SK-N-MC (cell line): Measurements from ENCODE around the gene OCA2.

ENCODE experiments used
- DNase-seq: peaks from one replicate; pipeline ENCODE4 v3.0.0-alpha.2; 2011; ENCODE audit warnings: low read depth, low spot score
- H3K27ac ChIP-seq: fragments of 200-600 bp; sonication (generic); 2 replicates; pipeline ENCODE4 v1.5.1; 2016; ENCODE audit warnings: mixed run types
- H3K36me3 ChIP-seq: fragments of 200-600 bp; sonication (generic); 2 replicates; pipeline ENCODE4 v1.6.1; 2017; ENCODE audit warnings: antibody characterized with exemption, low read length, mixed read lengths; ENCODE audit not compliant: insufficient read depth
- H3K4me3 ChIP-seq: fragments of 200-600 bp; sonication (generic); 2 replicates; pipeline ENCODE4 v1.5.1; 2016
- H3K9ac ChIP-seq: fragments of 200-600 bp; sonication (generic); 2 replicates; pipeline ENCODE4 v1.8.0; 2017; ENCODE audit warnings: mixed run types, mixed read lengths; ENCODE audit not compliant: insufficient read length
- H3K9me3 ChIP-seq: fragments of 200-600 bp; sonication (generic); 2 replicates; pipeline ENCODE4 v1.6.1; 2017; ENCODE audit warnings: low read depth, mild to moderate bottlenecking, antibody characterized with exemption, low read length, moderate library complexity, mixed read lengths
- EZH2 ChIP-seq: fragments of 200-600 bp; sonication (generic); IDR thresholded peaks from one replicate; pipeline ENCODE4 v1.6.1; 2017; ENCODE audit warnings: antibody characterized with exemption
- FOXP2 ChIP-seq: optimal IDR thresholded peaks from 2 replicates; pipeline ENCODE3; 2011; ENCODE audit warnings: mild to moderate bottlenecking, moderate library complexity; ENCODE audit not compliant: insufficient read depth; ENCODE audit errors: extremely low read length, control extremely low read depth
- POLR2AphosphoS5 ChIP-seq: IDR thresholded peaks from 2 replicates; pipeline ENCODE4 v1.6.1; 2012; ENCODE audit warnings: mild to moderate bottlenecking, low read depth, low read length, borderline replicate concordance

The OCA2 gene

DNA sequence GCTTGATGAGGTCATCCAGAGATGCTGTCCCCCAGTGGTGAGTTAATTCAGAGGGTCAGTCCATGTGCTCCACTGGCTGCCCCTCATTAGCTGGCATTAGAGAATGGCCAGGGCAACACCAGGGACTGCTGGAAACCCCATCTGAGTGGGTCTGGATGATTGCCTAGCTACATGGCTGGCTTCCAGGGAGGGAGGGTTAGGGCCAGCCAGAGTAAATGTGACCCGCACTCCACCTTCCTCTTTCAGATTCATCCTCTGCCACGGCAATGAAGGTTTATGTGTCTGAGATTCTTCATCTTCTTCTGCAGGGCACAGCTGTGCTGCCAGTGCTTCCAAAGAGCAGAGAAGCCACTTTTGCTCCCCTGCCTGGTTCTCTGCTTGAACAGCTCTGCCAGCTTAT, 391.9 kb downstream of the OCA2 start:
- H3K4me3 ChIP-seq = no peak overlapping the region
- H3K9me3 ChIP-seq = no peaks in the 10 kb centered on the region
- H3K9ac ChIP-seq = no peak overlapping the region
- no peak overlapping the region for H3K27ac ChIP-seq
- no peaks in the 10 kb centered on the region for H3K36me3 ChIP-seq
- no peak for TF ChIP-seq POLR2AphosphoS5
- TF ChIP-seq EZH2 = no peak
- no peak for TF ChIP-seq FOXP2
- DNase-seq = no peak

DNA sequence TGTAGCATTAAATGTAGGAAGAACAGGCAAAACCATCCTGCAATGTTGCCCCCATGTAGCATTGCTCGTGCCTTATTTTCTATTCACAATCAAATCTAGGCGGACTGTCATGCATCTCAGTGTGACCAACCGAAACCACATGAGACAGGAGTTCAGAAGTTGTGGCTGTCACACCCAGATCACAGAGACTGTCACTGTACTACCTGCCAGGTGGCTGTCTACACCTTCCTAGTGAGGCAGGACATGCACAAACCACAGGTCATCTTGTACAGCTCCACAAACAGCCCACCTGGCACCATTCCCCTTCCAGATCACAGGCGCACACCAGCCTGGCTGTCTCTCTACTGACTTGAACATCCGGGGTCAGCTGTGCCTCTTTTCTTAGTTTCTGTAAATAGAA, 392.8 kb downstream of the OCA2 start:
- Histone ChIP-seq H3K27ac (no peak overlapping the region), H3K9ac (no peak overlapping the region), H3K4me3 (no peak overlapping the region), H3K9me3 (no peaks in the 10 kb centered on the region), H3K36me3 (no peaks in the 10 kb centered on the region)
- no peak for DNase-seq
- TF ChIP-seq POLR2AphosphoS5 (no peak), EZH2 (no peak), FOXP2 (no peak)

DNA sequence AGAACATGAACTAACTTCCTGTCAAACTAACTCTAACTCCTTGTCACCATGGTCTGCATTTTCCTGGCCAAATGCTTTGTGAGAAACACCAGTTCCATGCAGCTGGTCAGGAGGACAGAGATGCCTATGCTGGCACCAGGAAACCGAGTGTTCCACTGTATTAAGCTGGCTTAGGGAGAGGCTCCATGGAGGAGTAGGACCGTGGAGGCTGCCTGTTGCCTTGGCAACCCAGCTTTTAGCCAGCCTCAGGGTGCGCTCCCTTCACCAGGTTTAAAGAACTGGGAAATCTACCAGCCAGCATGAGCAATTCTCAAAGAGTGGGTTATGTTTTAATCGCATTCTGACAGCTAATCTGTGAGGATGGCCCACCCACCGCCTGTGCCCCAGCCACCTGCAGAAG, 394.1 kb downstream of the OCA2 start:
- Histone ChIP-seq H3K9me3 (no peaks in the 10 kb centered on the region), H3K9ac (no peak overlapping the region), H3K4me3 (no peak overlapping the region), H3K36me3 (no peaks in the 10 kb centered on the region), H3K27ac (no peak overlapping the region)
- no peak for DNase-seq
- no peak for TF ChIP-seq EZH2
